T-helper 2 cell treated with Interferon-gamma antibody and Interleukin-4, amounts not matched to agents 100 ng/mL and 5 ng/mL, for 36 hours (primary cell): Measurements from ENCODE around the gene SLC13A2. TPM values are rescaled to one million over a fixed set of nuclear protein-coding genes. Genes with fewer than 3 reads are reported as not detected.

Experiments used
- intact Hi-C: fragments of 100-400 bp; cut with micrococcal nuclease; formaldehyde crosslinking; loops from one replicate; pipeline ENCODE4 v1.15.1; 2023
- total RNA-seq: library from RNA; stranded (reverse); gene quantifications from 2 replicates; pipeline ENCODE4 v1.2.3, GENCODE V29; 2022

Gene SLC13A2
- total RNA-seq, 1 donor from 2014 or later, result not detected

GRCh38 chr17:28532050-28532960 is 58.9 kb downstream of the SLC13A2 start:
- intact Hi-C loops, result no loop called here

GRCh38 chr17:28533091-28533807 is 59.8 kb downstream of the SLC13A2 start:
- intact Hi-C loops, result no loop called here

- intact Hi-C loops, result no loop called here
These were observed 61.4 kb downstream of the SLC13A2 start for GRCh38 chr17:28534740-28535375.

- intact Hi-C loops, result no loop called here
These were observed 63.2 kb downstream of the SLC13A2 start for GRCh38 chr17:28536532-28537218.

- intact Hi-C loops, result no loop called here
These were observed 63.8 kb downstream of the SLC13A2 start for GRCh38 chr17:28537219-28537610.

GRCh38 chr17:28538296-28538895 is 65.0 kb downstream of the SLC13A2 start:
- intact Hi-C loops, result no loop called here

- intact Hi-C loops, result loop anchor here (1.0 to 10.0 kb wide), 2 partner anchors 46 to 165 kb away; partner anchors contain the start of genes SARM1 and VTN
These were observed 66.8 kb downstream of the SLC13A2 start for GRCh38 chr17:28540231-28540630.

GRCh38 chr17:28541439-28541838 is 68.0 kb downstream of the SLC13A2 start:
- intact Hi-C loops, result loop anchor here (10.0 kb wide), 1 partner anchor 167 kb away; the partner anchor contains the start of genes SARM1 and VTN

GRCh38 chr17:28544402-28545140 is 71.1 kb downstream of the SLC13A2 start:
- intact Hi-C loops, result loop anchor here (10.0 kb wide), 1 partner anchor 170 kb away; the partner anchor contains the start of genes SARM1 and VTN

GRCh38 chr17:28545141-28545503 is 71.7 kb downstream of the SLC13A2 start:
- intact Hi-C loops, result loop anchor here (10.0 kb wide), 1 partner anchor 170 kb away; the partner anchor contains the start of genes SARM1 and VTN

- intact Hi-C loops, result loop anchor here (10.0 kb wide), 1 partner anchor 171 kb away; the partner anchor contains the start of genes SARM1 and VTN
These were observed 72.5 kb downstream of the SLC13A2 start for GRCh38 chr17:28545787-28546415.

- intact Hi-C loops, result loop anchor here (10.0 kb wide), 1 partner anchor 172 kb away; the partner anchor contains the start of genes SARM1 and VTN
These were observed 73.7 kb downstream of the SLC13A2 start for GRCh38 chr17:28547096-28547622.

Other genes with a start within 250 kb of the SLC13A2 start
- gene TMEM97, start 154.4 kb upstream of the SLC13A2 start, total RNA-seq, result 33.3 and 34.4 TPM in 2 replicates
- gene IFT20, start 138.2 kb upstream of the SLC13A2 start, total RNA-seq, result 16.3 and 18.8 TPM in 2 replicates
- gene TNFAIP1, start 137.9 kb upstream of the SLC13A2 start, total RNA-seq, result 18.7 and 20.3 TPM in 2 replicates
- gene POLDIP2, start 116.1 kb upstream of the SLC13A2 start, total RNA-seq, result 68.0 and 70.2 TPM in 2 replicates
- not detected in 2 replicates for gene SEBOX, start 108.4 kb upstream of the SLC13A2 start, total RNA-seq
- gene VTN, start 103.3 kb upstream of the SLC13A2 start, total RNA-seq, result 0.23 and 0.45 TPM in 2 replicates
- 21.0 and 22.8 TPM in 2 replicates for gene SARM1, start 102.0 kb upstream of the SLC13A2 start, total RNA-seq
- gene SLC46A1, start 67.4 kb upstream of the SLC13A2 start, total RNA-seq, result 2.8 and 3.1 TPM in 2 replicates
- not detected in 2 replicates for gene FOXN1, start 32.7 kb downstream of the SLC13A2 start, total RNA-seq
- gene UNC119, start 79.0 kb downstream of the SLC13A2 start, total RNA-seq, result 43.5 and 47.8 TPM in 2 replicates
- 59.9 and 66.6 TPM in 2 replicates for gene PIGS, start 97.9 kb downstream of the SLC13A2 start, total RNA-seq
- 94.6 and 103 TPM in 2 replicates for gene ALDOC, start 103.3 kb downstream of the SLC13A2 start, total RNA-seq
- 125 and 128 TPM in 2 replicates for gene SPAG5, start 125.4 kb downstream of the SLC13A2 start, total RNA-seq
- 27.2 and 31.1 TPM in 2 replicates for gene RSKR, start 140.5 kb downstream of the SLC13A2 start, total RNA-seq
- 161 and 163 TPM in 2 replicates for gene BLTP2, start 171.5 kb downstream of the SLC13A2 start, total RNA-seq
- gene SDF2, start 188.3 kb downstream of the SLC13A2 start, total RNA-seq, result 42.4 and 44.5 TPM in 2 replicates
- gene SUPT6H, start 188.6 kb downstream of the SLC13A2 start, total RNA-seq, result 83.8 and 84.3 TPM in 2 replicates
- 5.9 and 6.9 TPM in 2 replicates for gene PROCA1, start 238.2 kb downstream of the SLC13A2 start, total RNA-seq
- gene RAB34, start 244.2 kb downstream of the SLC13A2 start, total RNA-seq, result 9.8 and 10.4 TPM in 2 replicates
- gene RPL23A, start 246.3 kb downstream of the SLC13A2 start, total RNA-seq, result 1,892 and 1,893 TPM in 2 replicates